CD4-positive, alpha-beta T cell treated with Interleukin-17A for 4 hours (primary cell): ENCODE results near the gene TBX1.
"Not testable (repeated sequence)": the region's sequence is repeated elsewhere in the genome, so short reads cannot be mapped to it uniquely, and the experiment has no call there.

Source experiments
- DNase-seq: peaks from one replicate; pipeline ENCODE4 v3.0.0-alpha.2; 2020; ENCODE audit warnings: mixed read lengths

The TBX1 gene

DNA sequence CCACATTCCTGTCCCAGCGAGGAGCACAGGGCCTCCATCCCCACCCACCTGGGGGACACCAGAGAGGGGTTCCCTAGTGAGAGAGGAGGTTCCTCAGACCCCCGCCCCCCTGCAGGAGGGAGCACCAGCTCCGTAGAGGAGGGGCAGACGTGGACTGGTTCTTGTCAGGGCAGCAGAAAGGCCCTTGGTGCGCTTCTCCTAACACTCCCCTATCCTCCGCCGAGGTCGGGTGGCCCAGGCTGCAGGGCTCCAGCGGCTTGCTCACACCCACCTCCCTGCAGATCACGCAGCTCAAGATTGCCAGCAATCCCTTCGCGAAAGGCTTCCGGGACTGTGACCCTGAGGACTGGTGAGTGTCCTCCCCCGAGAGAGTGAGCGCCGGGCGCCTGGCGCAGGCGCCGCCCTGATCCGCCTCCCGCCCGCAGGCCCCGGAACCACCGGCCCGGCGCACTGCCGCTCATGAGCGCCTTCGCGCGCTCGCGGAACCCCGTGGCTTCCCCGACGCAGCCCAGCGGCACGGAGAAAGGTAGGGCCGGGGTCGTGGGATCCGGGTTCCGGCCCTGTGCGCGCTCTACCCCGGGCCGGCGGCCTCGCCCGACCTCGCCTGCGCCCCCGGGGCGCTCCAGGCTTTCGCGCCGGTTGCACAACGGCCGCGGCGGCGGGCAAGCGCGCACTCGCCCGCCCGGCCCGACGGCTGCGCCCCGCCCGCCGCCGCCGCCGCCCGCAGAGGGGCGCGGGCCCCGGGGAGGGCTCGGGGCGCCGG, 5.1 kb downstream of the TBX1 start:
- DNase-seq, result peak; percentile 42

DNA sequence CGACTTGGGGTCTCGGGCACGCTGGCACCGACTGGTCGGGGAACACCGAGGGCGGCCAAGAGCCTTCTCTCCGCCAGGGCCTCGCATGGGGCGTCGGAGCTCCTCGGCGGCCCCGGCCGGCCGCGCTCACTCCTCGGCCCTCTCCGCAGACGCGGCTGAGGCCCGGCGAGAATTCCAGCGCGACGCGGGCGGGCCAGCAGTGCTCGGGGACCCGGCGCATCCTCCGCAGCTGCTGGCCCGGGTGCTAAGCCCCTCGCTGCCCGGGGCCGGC, 5.6 kb downstream of the TBX1 start:
- DNase-seq, result no peak

DNA sequence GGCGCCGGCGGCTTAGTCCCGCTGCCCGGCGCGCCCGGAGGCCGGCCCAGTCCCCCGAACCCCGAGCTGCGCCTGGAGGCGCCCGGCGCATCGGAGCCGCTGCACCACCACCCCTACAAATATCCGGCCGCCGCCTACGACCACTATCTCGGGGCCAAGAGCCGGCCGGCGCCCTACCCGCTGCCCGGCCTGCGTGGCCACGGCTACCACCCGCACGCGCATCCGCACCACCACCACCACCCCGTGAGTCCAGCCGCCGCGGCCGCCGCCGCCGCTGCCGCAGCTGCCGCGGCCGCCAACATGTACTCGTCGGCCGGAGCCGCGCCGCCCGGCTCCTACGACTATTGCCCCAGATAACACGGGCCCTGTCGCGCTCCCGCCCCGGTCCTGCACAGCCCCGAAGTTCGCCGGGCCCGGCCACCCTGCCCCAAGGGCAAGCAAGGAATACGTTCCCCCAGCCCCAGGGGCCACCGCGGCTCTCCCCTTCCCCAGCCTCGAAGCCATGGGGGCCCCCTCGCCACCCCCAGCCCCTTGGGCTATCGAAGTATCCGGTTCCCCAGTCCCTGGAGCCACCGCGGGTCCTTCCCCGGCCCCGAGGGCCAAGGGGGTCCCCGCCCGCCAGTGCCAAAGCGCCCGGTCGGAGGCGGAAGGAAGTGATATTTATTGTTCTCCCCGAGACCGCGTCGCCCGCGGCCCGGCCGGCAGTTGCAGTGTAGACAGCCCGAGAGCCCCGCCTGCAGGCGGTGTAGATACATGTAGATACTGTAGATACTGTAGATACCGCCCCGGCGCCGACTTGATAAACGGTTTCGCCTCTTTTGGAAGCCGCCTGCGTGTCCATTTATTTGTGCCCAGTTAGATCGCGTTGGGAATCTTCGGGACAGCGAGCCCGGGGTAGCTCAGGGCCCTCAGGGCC, 6.2 kb downstream of the TBX1 start:
- DNase-seq, result peak; percentile 62

DNA sequence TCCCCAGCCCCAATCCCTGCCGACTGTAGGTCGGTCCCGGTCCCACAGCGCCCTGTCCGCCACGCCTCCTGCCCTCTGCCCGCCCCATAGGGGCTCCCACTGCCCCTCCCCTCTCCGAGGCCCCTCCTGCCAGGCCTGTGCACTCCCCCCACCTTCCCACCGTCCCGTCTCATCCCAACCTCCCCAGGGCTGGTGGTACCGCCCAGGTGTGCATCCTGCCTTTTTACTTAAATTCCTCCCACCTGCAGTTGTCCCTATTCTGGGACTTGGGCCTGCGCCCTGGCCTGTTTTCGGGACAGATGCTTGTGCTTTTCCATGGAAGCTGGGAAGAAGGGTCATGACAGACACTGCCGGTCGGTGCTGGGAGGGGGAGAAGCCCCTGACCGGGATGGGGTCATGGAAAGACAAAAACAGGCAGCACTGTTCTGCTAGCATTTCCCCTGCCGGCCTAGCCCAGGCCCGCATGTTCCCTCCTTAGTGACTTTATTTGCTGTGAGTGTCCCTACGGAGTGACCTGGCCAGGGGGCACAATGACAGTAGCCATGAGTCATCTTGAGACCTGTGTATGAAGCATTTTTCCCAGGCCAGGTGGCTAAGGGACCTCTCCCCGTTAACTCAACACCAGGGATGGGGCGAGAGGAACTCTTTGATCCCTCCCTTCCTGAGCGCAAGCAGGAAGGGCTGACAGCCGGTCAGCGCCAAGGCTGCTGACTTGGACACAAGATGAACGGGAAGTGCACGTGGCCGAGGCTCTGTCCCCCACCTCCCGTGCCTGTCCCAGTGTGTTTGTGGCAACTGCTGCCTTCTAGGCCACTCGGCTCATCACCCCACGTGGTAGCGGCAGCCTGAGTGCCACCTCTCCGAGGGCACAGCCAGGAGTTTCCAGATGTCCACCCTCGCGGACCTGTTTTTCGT, 7.1 kb downstream of the TBX1 start:
- DNase-seq, result no peak

DNA sequence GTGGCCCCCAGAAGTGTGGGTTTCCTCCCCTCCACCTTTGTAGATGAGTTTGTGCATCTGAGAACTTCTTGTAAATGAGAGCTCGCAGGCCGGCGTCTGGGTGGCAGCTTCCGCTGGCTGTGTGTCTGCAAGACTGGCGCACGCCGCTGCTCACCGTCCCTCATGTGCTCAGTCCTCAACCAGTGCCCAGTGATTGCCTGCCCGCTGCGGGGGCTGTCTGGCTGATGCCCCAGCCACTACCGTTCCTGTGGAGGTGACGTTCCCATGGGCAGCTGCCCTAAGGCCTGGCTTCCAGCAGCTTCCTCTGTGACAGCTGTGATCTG, 8.8 kb downstream of the TBX1 start:
- DNase-seq, result no peak

DNA sequence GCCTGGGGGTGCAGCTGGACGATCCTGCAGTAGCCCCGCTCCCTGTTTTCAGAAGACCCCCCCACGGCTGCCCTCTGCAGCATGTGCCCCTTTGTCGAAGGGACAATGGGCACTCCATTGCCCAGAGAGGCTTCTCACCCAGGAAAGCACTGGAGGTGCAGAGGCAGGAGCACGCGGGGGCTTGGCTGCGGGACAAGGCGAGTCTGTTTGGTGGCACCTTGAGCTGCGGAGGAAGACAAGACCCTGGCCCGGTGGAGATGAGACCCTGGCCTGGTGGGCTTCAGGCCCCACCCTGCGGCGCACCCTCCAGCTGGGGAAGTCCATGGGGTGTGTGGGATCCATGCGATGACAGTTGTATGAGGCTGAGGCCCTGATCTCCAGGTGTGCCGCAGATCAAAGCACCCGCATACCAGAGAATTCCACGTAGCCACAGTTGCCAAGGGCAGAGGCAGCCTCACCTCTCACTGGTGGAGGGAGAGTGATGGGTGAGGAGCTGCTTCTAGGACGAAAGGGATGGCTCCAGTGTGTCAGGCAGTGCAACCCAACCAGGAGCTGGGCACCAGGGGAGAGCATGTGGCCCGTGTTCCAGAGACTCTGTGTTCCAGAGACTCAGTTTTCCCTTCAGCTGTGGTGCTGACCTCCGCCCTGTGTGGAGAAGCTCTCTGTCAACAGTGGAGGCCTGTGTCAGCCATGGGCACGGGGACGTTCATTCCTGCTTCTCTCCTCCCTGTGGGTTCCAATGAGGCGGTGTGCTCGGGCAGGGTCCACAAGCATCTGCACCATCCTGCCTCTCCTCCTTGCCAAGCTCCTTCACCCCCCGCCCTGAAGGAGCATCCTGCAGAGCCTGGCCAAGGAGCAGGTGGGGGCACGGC, 10.0 kb downstream of the TBX1 start:
- no peak for DNase-seq

DNA sequence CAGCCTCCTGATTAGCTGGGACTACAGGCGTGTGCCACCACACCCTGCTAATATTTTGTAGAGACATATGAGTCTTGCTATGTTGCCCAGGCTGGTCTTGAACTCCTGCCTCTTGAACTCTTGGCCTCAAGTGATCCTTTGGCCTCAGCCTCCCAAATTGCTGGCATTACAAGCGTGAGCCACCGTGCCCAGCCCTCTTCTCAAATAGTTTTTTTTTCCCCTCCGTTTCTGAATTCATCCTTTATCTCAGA, 11.8 kb downstream of the TBX1 start:
- no peak for DNase-seq

DNA sequence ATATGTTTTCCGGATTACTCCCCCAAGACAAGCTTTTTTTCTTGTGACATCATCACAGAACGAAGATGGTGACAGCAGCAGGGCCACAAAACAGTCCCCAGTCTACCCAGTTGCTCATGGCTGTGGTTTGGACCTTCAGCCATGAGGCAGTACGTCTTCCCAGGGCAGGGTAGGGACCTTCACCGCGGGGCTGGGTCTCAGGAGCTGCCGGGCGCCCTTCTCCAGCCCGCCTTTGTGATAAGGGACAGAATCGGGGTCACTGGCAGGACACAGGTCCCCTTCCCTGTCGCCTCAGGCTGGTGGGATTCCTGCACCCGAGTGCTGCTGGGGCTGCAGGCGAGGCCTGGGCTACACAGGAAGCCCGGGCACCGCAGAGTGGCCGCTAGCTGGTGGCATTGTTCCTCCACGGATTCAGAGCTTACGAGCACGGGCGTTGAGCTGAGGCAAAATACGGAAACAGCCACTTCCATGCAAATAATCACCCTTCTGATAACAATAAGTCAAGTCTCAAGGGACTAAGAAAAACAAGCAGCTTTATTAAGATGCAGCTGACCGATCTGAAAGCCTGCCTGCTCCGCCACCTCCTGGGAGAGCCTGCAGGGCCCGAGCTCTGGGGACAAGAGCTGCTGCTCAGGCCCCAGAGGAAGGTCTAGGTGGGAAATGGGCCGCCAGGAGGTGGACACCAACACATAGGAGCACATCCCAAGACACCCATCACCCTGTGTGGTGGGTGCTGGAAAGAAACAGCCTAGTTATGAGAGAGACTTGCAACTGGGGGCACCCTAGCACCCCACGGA, 12.3 kb downstream of the TBX1 start:
- DNase-seq, result no peak

DNA sequence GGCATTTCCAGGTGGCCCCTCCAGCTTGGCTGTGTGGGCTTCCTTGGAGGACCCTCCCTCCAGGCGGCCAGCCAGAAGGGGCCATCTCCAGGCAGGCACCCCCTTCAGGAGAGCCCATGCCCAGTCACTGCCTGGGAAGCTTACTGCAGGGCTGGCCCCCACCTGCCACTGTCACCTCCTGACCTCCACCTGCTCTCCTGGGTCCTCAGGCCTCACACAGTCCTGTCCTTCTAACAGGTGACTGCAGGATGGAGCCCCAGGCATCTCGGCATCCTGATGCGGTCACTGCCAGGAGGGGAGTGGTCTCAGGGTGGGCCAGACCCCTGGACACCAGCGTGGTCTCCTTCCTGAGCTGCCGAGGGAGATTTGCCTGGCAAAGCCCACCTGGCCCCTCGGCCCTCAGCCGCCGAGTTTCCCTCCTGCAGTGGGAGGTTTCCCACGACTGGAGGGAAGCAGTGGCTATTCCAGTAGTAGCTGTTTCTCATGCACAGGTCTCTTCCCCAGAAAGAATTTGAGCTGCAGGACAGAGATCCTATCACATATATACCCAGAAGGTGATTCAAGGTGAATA, 13.0 kb downstream of the TBX1 start:
- no peak for DNase-seq

DNA sequence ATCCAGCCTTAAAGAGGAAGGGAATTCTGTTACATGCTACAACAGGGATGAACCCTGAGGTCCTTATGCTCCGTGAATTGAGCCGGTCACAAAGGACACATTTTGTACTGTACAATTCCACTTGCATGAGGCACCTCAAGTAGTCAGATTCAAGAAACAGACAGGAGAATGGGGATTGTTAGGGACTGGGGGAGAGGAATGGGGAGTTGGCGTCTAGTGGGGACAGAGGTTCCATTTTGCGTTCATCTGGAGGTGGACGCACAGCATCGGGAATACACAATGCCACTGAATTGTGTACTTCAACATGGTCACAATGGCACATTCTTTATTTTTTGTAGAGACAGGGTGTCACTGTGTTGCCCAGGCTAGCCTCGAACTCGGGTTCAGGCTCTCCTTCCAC, 14.1 kb downstream of the TBX1 start:
- DNase-seq, result no peak

DNA sequence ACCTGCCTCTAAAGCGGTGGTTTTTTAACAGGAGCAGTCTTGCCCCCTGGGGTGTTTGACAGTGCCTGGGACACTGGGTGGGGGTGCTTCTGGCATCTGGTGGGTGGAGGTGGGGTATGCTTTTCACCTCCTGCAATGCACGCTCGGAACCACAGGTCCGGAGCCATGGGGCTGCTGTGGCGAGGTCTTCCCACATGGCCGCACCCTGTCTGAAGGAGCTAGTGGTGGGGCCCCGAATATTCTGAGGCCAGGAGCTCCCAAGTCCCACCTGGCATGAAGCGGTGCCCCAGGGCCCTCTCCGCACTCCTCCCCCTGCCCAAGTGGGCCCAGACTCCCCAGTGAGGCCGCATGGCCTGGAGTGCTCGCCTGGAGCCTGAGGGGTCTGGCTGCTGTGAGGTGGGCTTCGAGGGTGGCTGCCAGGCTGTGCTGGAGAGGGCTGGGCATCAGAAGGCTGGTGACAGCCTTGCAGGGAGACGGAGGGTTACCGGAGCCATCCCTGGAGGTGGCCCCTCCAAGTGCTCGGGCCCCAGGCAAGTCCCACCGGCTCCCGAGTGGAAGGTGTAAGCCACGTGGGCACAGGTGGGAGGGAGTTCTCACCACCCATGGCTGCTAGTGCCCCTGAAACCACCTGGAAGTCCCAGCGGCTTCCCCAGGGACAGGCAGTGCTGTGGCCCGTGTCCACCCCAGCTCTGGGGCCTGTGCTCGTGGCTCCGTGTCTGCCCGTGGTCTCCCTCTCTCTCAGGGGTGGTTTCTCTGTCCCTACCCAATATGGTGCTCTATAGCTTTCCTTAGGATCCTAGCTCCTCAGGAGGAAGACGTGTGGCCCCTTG, 15.1 kb downstream of the TBX1 start:
- no peak for DNase-seq

DNA sequence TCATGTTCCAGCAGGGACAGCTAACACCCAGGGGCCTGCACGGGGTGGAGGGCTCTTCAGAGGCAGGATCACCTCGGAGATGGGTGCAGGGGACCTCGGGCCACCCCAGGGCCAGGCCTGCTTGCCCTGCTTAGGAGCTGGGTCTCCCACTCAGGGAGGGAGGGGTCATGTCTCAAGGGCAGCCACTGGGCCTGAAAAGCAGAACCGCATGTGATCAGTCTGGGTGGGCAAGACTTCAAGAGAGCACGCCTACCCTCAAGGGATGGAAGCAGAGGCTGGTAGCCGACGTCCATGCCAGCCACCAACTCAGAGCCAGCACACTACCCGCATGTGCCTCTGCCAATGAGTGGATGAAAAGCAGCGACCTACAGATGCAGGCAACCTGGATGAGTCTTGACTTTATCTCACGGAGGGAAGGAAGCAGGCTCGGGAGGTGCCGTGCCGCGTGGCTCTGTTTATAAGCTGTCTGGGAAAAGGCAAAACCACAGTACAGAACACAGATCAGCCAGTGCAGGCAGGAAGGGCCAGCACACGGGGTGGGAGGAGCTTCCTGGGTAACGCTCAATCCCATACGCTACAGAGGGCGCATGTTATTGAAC, 16.0 kb downstream of the TBX1 start:
- peak; percentile 33 for DNase-seq

DNA sequence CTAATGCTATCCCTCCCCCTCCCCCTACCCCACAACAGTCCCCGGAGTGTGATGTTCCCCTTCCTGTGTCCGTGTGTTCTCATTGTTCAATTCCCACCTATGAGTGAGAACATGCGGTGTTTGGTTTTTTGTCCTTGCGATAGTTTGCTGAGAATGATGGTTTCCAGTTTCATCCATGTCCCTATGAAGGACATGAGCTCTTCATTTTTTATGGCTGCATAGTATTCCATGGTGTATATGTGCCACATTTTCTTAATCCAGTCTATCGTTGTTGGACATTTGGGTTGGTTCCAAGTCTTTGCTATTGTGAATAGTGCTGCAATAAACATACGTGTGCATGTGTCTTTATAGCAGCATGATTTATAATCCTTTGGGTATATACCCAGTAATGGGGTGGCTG, 16.6 kb downstream of the TBX1 start:
- not testable (repeated sequence) for DNase-seq

DNA sequence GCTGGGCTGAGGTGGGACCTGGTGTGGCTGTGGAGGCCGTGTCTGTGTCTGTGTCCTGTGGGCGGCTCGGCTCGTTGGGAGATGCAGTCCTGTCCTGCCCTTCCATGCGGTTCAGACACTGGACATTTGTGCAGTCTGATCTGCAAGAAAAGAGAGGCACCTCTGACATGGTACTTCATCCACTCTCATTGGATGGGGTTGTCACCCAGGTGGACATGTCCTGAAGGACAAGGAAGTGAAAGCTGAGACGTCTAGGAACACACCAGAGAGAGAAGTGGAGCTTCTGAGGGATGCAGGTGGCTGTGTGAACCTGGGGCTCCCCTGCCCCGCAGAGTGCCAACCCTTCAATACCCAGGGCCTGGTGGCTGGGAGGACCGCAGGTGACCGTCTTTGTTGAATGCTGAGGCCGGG, 18.4 kb downstream of the TBX1 start:
- DNase-seq, result no peak

DNA sequence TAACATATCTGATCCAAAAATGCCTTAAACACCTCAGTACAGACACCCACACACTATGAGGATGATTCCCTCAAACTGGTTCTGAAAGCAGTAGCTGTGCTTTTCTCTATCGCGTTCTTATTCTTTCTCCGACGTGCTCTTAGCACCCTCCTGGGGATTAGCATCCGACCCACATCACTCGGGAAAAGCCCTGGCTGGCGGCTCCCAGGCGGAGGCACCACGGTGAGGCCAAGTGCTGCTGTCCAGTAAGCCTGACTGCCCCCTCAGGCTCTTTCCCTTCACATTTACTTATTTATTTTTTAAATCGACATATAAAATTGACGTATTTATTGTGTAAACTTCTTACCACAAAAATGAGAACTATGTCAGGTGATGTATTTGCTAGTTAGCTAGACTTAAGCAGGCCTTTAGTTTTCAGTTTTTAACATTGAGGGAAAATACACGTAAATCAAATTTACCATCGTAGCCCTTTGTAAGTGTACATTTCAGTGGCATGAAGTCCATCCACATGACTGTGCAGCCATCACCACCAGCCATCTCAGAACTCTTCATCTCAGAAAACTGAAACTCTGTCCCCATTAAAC, 19.2 kb downstream of the TBX1 start:
- DNase-seq, result no peak

DNA sequence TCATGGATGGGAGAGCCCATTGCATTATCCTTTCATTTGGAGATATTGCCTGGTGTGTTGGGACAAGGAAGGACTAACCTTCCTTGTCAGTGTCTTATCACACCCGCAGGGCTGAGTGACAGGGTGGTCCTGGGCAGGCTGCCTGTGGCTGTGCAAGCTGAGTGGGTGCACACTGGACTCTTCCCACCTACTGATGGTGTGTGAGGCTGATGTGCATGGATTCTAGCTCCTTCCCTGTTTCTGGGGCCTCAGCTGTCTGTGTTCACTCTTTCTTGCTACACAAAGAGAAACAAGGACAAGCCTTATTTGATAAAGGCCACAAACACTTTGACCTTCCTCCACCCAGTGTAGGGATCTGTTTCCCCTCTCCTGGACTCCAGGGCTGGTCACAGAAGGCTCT, 22.0 kb downstream of the TBX1 start:
- DNase-seq, result no peak

DNA sequence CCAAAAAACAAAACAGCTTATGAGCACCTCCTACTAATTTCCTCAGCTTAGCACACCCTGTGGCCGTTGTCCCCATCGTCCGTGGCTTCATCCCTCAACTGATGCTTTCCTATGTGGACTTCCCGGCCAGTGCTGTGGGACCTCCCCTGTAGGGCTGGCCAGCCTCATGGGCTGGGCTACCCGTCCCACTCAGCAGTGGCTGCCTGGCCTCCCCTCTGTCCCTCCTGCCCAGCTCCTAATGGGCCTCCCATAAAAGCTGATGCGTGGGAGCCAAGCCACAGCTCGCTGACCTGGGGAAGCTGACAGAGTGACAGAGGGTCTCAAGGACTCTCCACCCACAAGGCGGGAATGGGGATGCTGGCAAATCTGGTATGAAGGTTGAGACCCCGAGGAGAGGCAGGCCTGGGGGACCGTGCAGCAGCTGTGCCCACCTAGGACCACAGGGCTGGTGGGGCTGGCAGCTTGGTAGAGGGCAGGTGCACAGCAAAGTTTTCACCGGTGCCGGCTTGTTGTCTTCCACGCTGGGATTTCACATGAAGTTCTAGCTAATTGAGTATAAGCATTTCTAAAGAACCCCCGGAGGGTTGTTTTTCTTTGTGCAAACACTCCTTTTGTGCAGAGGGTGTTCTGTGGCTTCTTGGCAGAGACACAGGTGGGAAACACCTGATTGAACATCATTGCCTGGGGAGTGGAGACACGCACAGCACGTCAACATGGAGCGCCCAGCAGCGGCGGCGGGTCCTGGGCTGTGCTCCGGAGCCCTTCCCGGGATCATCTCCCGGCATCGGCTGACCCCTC, 23.2 kb downstream of the TBX1 start:
- no peak for DNase-seq

DNA sequence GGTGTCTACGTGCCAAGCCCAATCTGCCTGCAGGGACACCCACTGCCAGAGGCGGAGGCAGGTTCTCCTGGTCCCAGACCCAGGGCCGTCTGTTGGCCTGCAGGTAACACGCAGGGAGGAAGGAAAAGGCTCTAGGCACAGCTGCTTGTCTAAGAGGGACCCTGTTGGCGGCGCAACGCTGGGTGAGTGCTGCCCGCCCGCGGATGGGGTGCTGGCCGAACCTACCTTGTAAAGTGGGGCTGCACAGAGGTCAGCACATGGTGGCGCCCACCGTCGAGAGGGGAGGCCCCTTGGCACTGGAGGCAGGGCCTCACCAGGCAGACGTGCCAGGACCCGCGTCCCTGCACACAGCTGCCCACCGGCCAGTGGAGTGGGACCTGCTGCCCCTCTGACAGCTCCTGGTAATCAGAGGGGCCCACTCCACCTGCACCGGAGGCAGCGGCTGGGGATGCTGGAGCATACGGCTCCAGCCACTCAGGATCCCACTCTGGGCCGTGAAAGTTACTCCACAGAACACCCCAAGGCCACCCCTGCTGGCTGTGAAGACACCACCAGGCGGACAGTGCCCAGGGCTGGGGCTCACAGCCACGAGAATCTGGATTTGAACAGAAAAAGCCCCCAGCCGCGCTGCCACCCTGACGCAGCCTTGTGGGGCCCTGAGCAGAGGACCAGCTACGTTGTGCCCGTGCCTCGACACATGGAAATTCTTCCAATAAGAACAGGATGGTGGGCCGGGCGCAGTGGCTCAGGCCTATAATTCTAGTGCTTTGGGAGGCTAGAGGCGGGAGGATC, 24.0 kb downstream of the TBX1 start:
- DNase-seq, result no peak
